GM23338 (cell line): ENCODE results near the gene VSTM2B. TPM values are rescaled to one million over a fixed set of nuclear protein-coding genes. Genes with fewer than 3 reads are reported as not detected.

Source experiments
- ATAC-seq: fragments of 200-7000 bp; cut with Tn5 transposase; 3 replicates; pipeline ENCODE4 v1.9.1; 2020
- DNase-seq: peaks from one replicate; pipeline ENCODE4 v3.0.0-alpha.2; 2015; ENCODE audit warnings: low spot score
- H2AFZ ChIP-seq: fragments of 200-600 bp; sonication (generic); 2 replicates; pipeline ENCODE4 v1.8.0; 2016; ENCODE audit warnings: antibody characterized with exemption, mild to moderate bottlenecking, moderate library complexity
- H3F3A ChIP-seq: fragments of 200-600 bp; sonication (generic); replicated peaks from 2 replicates; pipeline ENCODE4 v1.8.0; 2017; ENCODE audit warnings: antibody characterized with exemption, mixed run types, low read depth
- H3K27ac ChIP-seq: fragments of 200-600 bp; sonication (generic); 2 replicates; pipeline ENCODE4 v1.6.1; 2016; ENCODE audit warnings: low read depth
- H3K27me3 ChIP-seq: fragments of 200-600 bp; sonication (generic); 2 replicates; pipeline ENCODE4 v1.8.0; 2016; ENCODE audit warnings: mild to moderate bottlenecking, mixed run types, moderate library complexity; ENCODE audit not compliant: insufficient read depth
- H3K36me3 ChIP-seq: fragments of 200-600 bp; sonication (generic); 2 replicates; pipeline ENCODE4 v1.8.0; 2016; ENCODE audit warnings: mild to moderate bottlenecking; ENCODE audit not compliant: insufficient read depth
- H3K4me1 ChIP-seq: fragments of 200-600 bp; sonication (generic); 2 replicates; pipeline ENCODE4 v1.8.0; 2016; ENCODE audit warnings: mild to moderate bottlenecking, moderate library complexity; ENCODE audit not compliant: insufficient read depth
- H3K4me2 ChIP-seq: fragments of 200-600 bp; sonication (generic); 2 replicates; pipeline ENCODE4 v1.7.1; 2017; ENCODE audit warnings: mixed run types
- H3K4me3 ChIP-seq: fragments of 200-600 bp; sonication (generic); 2 replicates; pipeline ENCODE4 v1.6.1; 2016; ENCODE audit warnings: mixed run types
- H3K79me2 ChIP-seq: fragments of 200-600 bp; sonication (generic); replicated peaks from 2 replicates; pipeline ENCODE4 v1.8.0; 2017; ENCODE audit warnings: mild to moderate bottlenecking; ENCODE audit not compliant: insufficient read depth
- H3K9me2 ChIP-seq: fragments of 200-600 bp; sonication (generic); 2 replicates; pipeline ENCODE4 v1.8.0; 2017; ENCODE audit not compliant: insufficient read depth
- H4K20me1 ChIP-seq: fragments of 200-600 bp; sonication (generic); replicated peaks from 2 replicates; pipeline ENCODE4 v1.8.0; 2017; ENCODE audit warnings: mild to moderate bottlenecking; ENCODE audit not compliant: insufficient read depth
- H3K27ac Mint-ChIP-seq: 2 replicates; pipeline ENCODE4 v1.8.0; 2020; ENCODE audit warnings: inconsistent platforms, mild to moderate bottlenecking, moderate library complexity, mixed read lengths
- H3K27me3 Mint-ChIP-seq: 3 replicates; pipeline ENCODE4 v1.8.0; 2022; ENCODE audit warnings: low read depth, mild to moderate bottlenecking, moderate library complexity, mixed read lengths, inconsistent platforms; ENCODE audit not compliant: insufficient read depth, poor library complexity
- H3K36me3 Mint-ChIP-seq: 3 replicates; pipeline ENCODE4 v1.8.0; 2021; ENCODE audit warnings: low read depth, mild to moderate bottlenecking, inconsistent platforms, moderate library complexity, mixed read lengths
- H3K4me1 Mint-ChIP-seq: 3 replicates; pipeline ENCODE4 v1.8.0; 2020; ENCODE audit warnings: mild to moderate bottlenecking, inconsistent platforms, mixed read lengths
- H3K4me3 Mint-ChIP-seq: 3 replicates; pipeline ENCODE4 v1.8.0; 2021; ENCODE audit warnings: moderate library complexity, mild to moderate bottlenecking, inconsistent platforms, mixed read lengths
- H3K9me3 Mint-ChIP-seq: 3 replicates; pipeline ENCODE4 v1.8.0; 2020; ENCODE audit warnings: moderate library complexity, mild to moderate bottlenecking, inconsistent platforms, mixed read lengths
- CREB1 ChIP-seq: fragments of 250-450 bp; sonication (Bioruptor Pico); IDR thresholded peaks from 2 replicates; pipeline ENCODE4 v1.5.0; 2020; ENCODE audit warnings: low read depth, mild to moderate bottlenecking, moderate library complexity
- EZH2 ChIP-seq: fragments of 200-600 bp; sonication (generic); IDR thresholded peaks from one replicate; pipeline ENCODE4 v1.8.0; 2017; ENCODE audit warnings: antibody characterized with exemption, mild to moderate bottlenecking, low read depth; ENCODE audit not compliant: unreplicated experiment
- EZH2phosphoT487 ChIP-seq: fragments of 200-600 bp; sonication (generic); IDR thresholded peaks from one replicate; pipeline ENCODE4 v1.8.1; 2018; ENCODE audit warnings: antibody characterized with exemption; ENCODE audit not compliant: unreplicated experiment
- JUNB ChIP-seq: IDR thresholded peaks from one replicate; pipeline ENCODE4 v1.6.1; 2016; ENCODE audit warnings: antibody characterized with exemption; ENCODE audit not compliant: unreplicated experiment
- NANOG ChIP-seq: IDR thresholded peaks from 2 replicates; pipeline ENCODE4 v1.6.1; 2016; ENCODE audit warnings: antibody characterized with exemption, borderline replicate concordance
- POLR2AphosphoS5 ChIP-seq: IDR thresholded peaks from 2 replicates; pipeline ENCODE4 v1.6.1; 2016; ENCODE audit warnings: antibody characterized with exemption, low read depth
- STAT1 ChIP-seq: IDR thresholded peaks from one replicate; pipeline ENCODE4 v1.6.1; 2016; ENCODE audit warnings: antibody characterized with exemption; ENCODE audit not compliant: unreplicated experiment
- ZNF114 ChIP-seq: fragments of 250-450 bp; sonication (Bioruptor Pico); IDR thresholded peaks from 2 replicates; pipeline ENCODE4 v1.5.0; 2020; ENCODE audit warnings: mild to moderate bottlenecking, moderate library complexity
- ZNF331 ChIP-seq: fragments of 250-450 bp; sonication (Bioruptor Pico); IDR thresholded peaks from 2 replicates; pipeline ENCODE4 v1.5.0; 2020; ENCODE audit warnings: low read depth, mild to moderate bottlenecking, moderate library complexity
- polyA plus RNA-seq: library from polyadenylated mRNA; unstranded; fragments of >200 nt; fragmentation: Nextera tagmentation; extraction: Ambion mirVana; gene quantifications from 2 replicates; pipeline ENCODE4 v1.2.1, GENCODE V29; 2016
- total RNA-seq: library from RNA; depleted of rRNA; stranded (reverse); fragments of >200 nt; shearing (Covaris generic); gene quantifications from 2 replicates; pipeline ENCODE4 v1.2.3, GENCODE V29; 2014
- TF ChIP-seq, protein P1 (sequence below), 2 experiments: fragments of 200-600 bp in 1 of 2; sonication (generic) in 1 of 2; conservative IDR thresholded peaks; 2 replicates each; pipeline versions ENCODE4 v1.5.1 to v1.6.1; 2016 to 2017; ENCODE audit warnings: antibody characterized with exemption in 2 of 2, low read depth in 2 of 2, mild to moderate bottlenecking in 2 of 2, moderate library complexity in 1 of 2
- TF ChIP-seq, protein P2 (sequence below): fragments of 250-450 bp; sonication (Bioruptor Pico); IDR thresholded peaks from 2 replicates; pipeline ENCODE4 v1.5.0; 2020; ENCODE audit warnings: mild to moderate bottlenecking, moderate library complexity
- TF ChIP-seq, protein P3 (sequence below): IDR thresholded peaks from one replicate; pipeline ENCODE4 v1.6.1; 2018; ENCODE audit warnings: antibody characterized with exemption; ENCODE audit not compliant: unreplicated experiment
- TF ChIP-seq, protein P4 (sequence below): IDR thresholded peaks from 2 replicates; pipeline ENCODE4 v1.6.1; 2016; ENCODE audit warnings: antibody characterized with exemption

The VSTM2B gene
- total and polyA plus RNA-seq, 2 experiments from 2014 or later, result 1.2 to 1.8 TPM

DNA sequence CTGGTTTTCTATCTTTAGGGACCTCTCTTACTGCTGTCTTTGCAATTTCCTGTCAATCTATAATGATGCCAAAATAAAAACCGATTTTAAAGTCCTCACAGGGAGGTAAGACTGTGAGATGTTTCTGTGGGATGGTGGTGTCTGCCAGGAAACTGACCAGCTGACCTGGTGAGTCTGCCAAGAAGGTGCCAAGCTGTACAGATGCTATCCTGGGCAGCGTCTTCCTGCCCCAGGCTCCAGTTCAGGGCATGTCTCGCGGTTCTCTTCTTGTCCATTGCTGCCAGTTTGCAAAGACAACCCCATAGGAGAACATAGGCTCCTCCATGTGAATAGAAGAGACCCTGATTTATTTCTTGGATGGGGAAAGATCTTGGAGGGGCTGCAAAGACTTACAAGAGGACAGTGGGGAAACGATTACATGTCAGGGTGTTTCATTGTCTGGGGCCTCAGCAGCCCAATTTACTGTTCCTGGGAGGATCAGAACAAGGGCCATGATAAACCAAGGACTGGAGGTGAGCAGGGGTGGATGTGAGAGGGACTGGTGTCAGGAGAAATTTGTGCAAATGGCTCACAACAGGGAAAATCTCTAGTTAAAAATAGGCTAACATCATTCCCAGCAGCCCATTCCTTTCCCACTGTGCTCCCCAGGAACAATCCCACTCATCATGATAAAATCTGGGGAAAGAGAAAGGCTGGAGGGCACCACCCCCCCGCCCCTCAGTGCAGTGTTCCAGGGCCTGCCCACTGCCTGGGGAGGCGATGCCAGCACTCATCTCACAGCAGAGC lies 42.7 kb upstream of the VSTM2B start:
- Histone ChIP-seq H3K27me3 (no peaks in the 10 kb centered on the region), H4K20me1 (no peaks in the 10 kb centered on the region), H3K27ac (no peak overlapping the region), H3K4me1 (no peaks in the 10 kb centered on the region), H3K79me2 (no peaks in the 10 kb centered on the region), H3K9me2 (no peaks in the 10 kb centered on the region), H3K36me3 (no peaks in the 10 kb centered on the region), H3F3A (no peaks in the 10 kb centered on the region), H3K4me2 (no peak overlapping the region), H2AFZ (no peak overlapping the region), H3K4me3 (no peak overlapping the region)
- Mint-ChIP-seq H3K9me3 (peaks cover 20% of the 10 kb centered on the region), H3K27ac (no peak overlapping the region), H3K36me3 (peaks cover 4% of the 10 kb centered on the region; the same call in 2 of the 3 replicates), H3K4me3 (no peak overlapping the region), H3K27me3 (peaks cover 7% of the 10 kb centered on the region), H3K4me1 (peaks cover 6% of the 10 kb centered on the region)
- no peak for ATAC-seq
- no peak for DNase-seq
- TF ChIP-seq CREB1 (CRISPR knock-in tag) (no peak), STAT1 (no peak), EZH2phosphoT487 (no peak), EZH2 (no peak), ZNF331 (CRISPR knock-in tag) (no peak), POLR2AphosphoS5 (no peak), NANOG (no peak), JUNB (no peak), ZNF114 (CRISPR knock-in tag) (no peak)
- TF ChIP-seq, protein P1, sequence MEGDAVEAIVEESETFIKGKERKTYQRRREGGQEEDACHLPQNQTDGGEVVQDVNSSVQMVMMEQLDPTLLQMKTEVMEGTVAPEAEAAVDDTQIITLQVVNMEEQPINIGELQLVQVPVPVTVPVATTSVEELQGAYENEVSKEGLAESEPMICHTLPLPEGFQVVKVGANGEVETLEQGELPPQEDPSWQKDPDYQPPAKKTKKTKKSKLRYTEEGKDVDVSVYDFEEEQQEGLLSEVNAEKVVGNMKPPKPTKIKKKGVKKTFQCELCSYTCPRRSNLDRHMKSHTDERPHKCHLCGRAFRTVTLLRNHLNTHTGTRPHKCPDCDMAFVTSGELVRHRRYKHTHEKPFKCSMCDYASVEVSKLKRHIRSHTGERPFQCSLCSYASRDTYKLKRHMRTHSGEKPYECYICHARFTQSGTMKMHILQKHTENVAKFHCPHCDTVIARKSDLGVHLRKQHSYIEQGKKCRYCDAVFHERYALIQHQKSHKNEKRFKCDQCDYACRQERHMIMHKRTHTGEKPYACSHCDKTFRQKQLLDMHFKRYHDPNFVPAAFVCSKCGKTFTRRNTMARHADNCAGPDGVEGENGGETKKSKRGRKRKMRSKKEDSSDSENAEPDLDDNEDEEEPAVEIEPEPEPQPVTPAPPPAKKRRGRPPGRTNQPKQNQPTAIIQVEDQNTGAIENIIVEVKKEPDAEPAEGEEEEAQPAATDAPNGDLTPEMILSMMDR (conservative IDR thresholded peaks at IDR 0.05; ENCODE audit: low read depth in 2 of 2), result no peak
- TF ChIP-seq, protein P2, sequence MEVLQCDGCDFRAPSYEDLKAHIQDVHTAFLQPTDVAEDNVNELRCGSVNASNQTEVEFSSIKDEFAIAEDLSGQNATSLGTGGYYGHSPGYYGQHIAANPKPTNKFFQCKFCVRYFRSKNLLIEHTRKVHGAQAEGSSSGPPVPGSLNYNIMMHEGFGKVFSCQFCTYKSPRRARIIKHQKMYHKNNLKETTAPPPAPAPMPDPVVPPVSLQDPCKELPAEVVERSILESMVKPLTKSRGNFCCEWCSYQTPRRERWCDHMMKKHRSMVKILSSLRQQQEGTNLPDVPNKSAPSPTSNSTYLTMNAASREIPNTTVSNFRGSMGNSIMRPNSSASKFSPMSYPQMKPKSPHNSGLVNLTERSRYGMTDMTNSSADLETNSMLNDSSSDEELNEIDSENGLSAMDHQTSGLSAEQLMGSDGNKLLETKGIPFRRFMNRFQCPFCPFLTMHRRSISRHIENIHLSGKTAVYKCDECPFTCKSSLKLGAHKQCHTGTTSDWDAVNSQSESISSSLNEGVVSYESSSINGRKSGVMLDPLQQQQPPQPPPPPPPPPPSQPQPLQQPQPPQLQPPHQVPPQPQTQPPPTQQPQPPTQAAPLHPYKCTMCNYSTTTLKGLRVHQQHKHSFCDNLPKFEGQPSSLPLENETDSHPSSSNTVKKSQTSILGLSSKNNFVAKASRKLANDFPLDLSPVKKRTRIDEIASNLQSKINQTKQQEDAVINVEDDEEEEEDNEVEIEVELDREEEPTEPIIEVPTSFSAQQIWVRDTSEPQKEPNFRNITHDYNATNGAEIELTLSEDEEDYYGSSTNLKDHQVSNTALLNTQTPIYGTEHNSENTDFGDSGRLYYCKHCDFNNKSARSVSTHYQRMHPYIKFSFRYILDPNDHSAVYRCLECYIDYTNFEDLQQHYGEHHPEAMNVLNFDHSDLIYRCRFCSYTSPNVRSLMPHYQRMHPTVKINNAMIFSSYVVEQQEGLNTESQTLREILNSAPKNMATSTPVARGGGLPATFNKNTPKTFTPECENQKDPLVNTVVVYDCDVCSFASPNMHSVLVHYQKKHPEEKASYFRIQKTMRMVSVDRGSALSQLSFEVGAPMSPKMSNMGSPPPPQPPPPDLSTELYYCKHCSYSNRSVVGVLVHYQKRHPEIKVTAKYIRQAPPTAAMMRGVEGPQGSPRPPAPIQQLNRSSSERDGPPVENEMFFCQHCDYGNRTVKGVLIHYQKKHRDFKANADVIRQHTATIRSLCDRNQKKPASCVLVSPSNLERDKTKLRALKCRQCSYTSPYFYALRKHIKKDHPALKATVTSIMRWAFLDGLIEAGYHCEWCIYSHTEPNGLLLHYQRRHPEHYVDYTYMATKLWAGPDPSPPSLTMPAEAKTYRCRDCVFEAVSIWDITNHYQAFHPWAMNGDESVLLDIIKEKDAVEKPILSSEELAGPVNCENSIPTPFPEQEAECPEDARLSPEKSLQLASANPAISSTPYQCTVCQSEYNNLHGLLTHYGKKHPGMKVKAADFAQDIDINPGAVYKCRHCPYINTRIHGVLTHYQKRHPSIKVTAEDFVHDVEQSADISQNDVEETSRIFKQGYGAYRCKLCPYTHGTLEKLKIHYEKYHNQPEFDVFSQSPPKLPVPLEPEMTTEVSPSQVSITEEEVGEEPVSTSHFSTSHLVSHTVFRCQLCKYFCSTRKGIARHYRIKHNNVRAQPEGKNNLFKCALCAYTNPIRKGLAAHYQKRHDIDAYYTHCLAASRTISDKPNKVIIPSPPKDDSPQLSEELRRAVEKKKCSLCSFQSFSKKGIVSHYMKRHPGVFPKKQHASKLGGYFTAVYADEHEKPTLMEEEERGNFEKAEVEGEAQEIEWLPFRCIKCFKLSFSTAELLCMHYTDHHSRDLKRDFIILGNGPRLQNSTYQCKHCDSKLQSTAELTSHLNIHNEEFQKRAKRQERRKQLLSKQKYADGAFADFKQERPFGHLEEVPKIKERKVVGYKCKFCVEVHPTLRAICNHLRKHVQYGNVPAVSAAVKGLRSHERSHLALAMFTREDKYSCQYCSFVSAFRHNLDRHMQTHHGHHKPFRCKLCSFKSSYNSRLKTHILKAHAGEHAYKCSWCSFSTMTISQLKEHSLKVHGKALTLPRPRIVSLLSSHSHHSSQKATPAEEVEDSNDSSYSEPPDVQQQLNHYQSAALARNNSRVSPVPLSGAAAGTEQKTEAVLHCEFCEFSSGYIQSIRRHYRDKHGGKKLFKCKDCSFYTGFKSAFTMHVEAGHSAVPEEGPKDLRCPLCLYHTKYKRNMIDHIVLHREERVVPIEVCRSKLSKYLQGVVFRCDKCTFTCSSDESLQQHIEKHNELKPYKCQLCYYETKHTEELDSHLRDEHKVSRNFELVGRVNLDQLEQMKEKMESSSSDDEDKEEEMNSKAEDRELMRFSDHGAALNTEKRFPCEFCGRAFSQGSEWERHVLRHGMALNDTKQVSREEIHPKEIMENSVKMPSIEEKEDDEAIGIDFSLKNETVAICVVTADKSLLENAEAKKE (CRISPR knock-in tag), result no peak
- TF ChIP-seq, protein P3, sequence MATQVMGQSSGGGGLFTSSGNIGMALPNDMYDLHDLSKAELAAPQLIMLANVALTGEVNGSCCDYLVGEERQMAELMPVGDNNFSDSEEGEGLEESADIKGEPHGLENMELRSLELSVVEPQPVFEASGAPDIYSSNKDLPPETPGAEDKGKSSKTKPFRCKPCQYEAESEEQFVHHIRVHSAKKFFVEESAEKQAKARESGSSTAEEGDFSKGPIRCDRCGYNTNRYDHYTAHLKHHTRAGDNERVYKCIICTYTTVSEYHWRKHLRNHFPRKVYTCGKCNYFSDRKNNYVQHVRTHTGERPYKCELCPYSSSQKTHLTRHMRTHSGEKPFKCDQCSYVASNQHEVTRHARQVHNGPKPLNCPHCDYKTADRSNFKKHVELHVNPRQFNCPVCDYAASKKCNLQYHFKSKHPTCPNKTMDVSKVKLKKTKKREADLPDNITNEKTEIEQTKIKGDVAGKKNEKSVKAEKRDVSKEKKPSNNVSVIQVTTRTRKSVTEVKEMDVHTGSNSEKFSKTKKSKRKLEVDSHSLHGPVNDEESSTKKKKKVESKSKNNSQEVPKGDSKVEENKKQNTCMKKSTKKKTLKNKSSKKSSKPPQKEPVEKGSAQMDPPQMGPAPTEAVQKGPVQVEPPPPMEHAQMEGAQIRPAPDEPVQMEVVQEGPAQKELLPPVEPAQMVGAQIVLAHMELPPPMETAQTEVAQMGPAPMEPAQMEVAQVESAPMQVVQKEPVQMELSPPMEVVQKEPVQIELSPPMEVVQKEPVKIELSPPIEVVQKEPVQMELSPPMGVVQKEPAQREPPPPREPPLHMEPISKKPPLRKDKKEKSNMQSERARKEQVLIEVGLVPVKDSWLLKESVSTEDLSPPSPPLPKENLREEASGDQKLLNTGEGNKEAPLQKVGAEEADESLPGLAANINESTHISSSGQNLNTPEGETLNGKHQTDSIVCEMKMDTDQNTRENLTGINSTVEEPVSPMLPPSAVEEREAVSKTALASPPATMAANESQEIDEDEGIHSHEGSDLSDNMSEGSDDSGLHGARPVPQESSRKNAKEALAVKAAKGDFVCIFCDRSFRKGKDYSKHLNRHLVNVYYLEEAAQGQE, result no peak
- TF ChIP-seq, protein P4, sequence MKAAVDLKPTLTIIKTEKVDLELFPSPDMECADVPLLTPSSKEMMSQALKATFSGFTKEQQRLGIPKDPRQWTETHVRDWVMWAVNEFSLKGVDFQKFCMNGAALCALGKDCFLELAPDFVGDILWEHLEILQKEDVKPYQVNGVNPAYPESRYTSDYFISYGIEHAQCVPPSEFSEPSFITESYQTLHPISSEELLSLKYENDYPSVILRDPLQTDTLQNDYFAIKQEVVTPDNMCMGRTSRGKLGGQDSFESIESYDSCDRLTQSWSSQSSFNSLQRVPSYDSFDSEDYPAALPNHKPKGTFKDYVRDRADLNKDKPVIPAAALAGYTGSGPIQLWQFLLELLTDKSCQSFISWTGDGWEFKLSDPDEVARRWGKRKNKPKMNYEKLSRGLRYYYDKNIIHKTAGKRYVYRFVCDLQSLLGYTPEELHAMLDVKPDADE, result no peak
